ENCODE measurements around the gene PDZD7. TPM values are rescaled to one million over a fixed set of nuclear protein-coding genes. Genes with fewer than 3 reads are reported as not detected.

Gene PDZD7
- polyA plus RNA-seq, 1 experiment = 0.86 TPM

DNA sequence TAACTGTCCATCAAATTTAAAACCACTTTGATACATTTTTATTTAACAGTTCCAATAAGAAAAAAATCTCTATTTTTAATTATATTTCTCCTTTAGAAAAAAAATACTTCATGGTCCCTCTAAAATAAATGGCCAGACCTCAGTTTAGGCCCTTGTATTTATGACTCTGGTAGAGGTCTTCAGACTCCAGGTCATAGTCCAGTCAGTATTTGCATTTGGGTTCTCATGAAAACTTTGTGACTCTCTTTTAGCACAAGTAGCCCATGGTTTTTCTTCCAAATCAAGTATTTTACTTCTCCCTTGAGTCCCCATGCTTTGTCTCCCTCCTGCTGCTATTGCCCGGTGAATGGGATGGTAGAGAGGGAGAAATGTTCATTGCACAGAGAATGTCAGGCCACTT, 67.1 kb downstream of the PDZD7 start:
- CTCF ChIA-PET = interaction anchor here (0.9 to 4.2 kb wide), 2 partner anchors 10 to 51 kb away, joined by 3 to 22 read pairs; no protein-coding TSS in a partner anchor
- no peak for DNase-seq (ENCODE audit: low read depth)
- TF ChIP-seq, protein P1, sequence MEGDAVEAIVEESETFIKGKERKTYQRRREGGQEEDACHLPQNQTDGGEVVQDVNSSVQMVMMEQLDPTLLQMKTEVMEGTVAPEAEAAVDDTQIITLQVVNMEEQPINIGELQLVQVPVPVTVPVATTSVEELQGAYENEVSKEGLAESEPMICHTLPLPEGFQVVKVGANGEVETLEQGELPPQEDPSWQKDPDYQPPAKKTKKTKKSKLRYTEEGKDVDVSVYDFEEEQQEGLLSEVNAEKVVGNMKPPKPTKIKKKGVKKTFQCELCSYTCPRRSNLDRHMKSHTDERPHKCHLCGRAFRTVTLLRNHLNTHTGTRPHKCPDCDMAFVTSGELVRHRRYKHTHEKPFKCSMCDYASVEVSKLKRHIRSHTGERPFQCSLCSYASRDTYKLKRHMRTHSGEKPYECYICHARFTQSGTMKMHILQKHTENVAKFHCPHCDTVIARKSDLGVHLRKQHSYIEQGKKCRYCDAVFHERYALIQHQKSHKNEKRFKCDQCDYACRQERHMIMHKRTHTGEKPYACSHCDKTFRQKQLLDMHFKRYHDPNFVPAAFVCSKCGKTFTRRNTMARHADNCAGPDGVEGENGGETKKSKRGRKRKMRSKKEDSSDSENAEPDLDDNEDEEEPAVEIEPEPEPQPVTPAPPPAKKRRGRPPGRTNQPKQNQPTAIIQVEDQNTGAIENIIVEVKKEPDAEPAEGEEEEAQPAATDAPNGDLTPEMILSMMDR (IDR thresholded peaks at IDR 0.05; ENCODE audit: insufficient read depth, low read depth, low read length) = no peak
- no peaks in the 10 kb centered on the region for H3K27me3 ChIP-seq (ENCODE audit: control insufficient read depth, insufficient read depth, low read length)
- 0 out of 2 replicates have a peak, but pooled peaks cover 2% of the 10 kb centered on the region for H3K36me3 ChIP-seq (ENCODE audit: control insufficient read depth, insufficient read depth, low read length)
- POLR2A ChIA-PET = no interaction called here
- no peak overlapping the region for H3K4me3 ChIP-seq (ENCODE audit: low read depth, low read length)

DNA sequence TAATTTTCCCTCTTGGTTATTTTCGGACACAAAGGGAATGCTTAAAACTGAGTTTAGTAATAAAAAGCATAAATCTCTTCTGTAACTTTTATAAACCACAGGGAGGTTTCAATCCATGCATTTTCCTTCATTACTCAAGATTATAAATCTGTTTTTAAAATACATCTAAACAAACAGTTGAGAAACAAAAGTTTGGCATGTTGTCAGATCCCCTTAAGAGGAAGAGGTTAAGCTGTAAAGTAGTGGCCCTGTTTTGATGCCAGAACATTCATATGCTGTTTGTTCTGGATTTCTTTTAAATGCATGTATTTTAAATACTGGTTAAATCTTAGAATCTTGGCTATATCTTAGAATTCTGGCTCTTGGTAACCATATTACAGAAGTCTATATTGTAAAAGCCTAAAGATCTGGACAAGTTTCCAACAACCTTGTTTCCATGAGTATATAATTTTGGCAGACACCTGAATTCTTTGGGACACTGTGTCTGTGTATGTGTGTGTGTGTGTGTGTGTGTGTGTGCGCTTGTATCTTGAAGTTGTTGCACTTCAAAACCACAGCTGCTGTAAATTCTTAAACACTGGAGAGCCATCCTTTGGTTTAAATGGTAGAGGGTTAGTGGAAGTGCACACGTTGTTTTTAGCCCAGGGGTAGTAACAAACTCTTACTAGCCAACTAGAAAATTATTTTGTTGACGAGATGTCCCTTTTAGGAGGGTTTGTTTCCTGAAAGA, 68.4 kb downstream of the PDZD7 start:
- ChIA-PET CTCF (interaction anchor here (0.6 to 2.4 kb wide), 2 partner anchors 52 to 299 kb away, joined by 3 to 10 read pairs; no protein-coding TSS in a partner anchor), POLR2A (no interaction called here)
- Histone ChIP-seq H3K36me3 (ENCODE audit: control insufficient read depth, insufficient read depth, low read length) (peaks cover 5% of the 10 kb centered on the region; the same call in 1 of the 2 replicates), H3K4me3 (ENCODE audit: low read depth, low read length) (no peak overlapping the region), H3K27me3 (ENCODE audit: control insufficient read depth, insufficient read depth, low read length) (no peaks in the 10 kb centered on the region)
- TF ChIP-seq, protein P1 (IDR thresholded peaks at IDR 0.05; ENCODE audit: insufficient read depth, low read depth, low read length) = no peak
- DNase-seq (ENCODE audit: low read depth) = no peak

DNA sequence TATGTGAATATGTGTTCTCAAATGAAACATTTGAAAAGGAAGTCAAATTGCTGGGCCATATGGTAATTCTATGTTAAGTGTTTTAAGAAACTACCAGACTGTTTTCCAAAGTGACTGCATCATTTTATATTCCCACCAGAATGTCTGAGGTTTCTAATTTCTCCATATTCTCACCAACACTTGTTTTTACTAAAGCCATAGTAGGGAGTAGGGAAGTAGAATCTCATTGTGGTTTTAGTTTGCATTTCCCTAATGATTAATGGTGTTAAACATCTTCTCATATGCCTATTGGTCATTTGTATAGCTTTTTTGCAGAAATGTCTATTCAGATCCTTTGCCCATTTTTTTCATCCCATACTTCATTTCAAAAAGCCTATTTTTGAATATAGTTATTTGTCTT, 70.7 kb downstream of the PDZD7 start:
- Histone ChIP-seq H3K36me3 (ENCODE audit: control insufficient read depth, insufficient read depth, low read length) (peaks cover 4% of the 10 kb centered on the region; the same call in 1 of the 2 replicates), H3K4me3 (ENCODE audit: low read depth, low read length) (no peak overlapping the region), H3K27me3 (ENCODE audit: control insufficient read depth, insufficient read depth, low read length) (no peaks in the 10 kb centered on the region)
- CTCF ChIA-PET = no interaction called here
- no peak for DNase-seq (ENCODE audit: low read depth)
- TF ChIP-seq, protein P1 (IDR thresholded peaks at IDR 0.05; ENCODE audit: insufficient read depth, low read depth, low read length) = no peak
- POLR2A ChIA-PET = no interaction called here

Small RNA genes within 50 kb of the gene (small RNA-seq; reads per million reads assigned to genes)
- not detected for gene MIR608 (ENCODE audit: insufficient read length, low read depth, low replicate concordance)

Other genes starting within 250 kb of the PDZD7 start
- gene SLF2, start 118.2 kb downstream of the PDZD7 start, polyA plus RNA-seq (2011; rRNA removed) = 6.8 and 10.1 TPM in 2 replicates
- gene SEMA4G, start 61.6 kb downstream of the PDZD7 start, polyA plus RNA-seq (2011; rRNA removed) = 4.2 and 4.3 TPM in 2 replicates
- 77.3 and 123 TPM in 2 replicates for gene MRPL43, start 43.6 kb downstream of the PDZD7 start, polyA plus RNA-seq (2011; rRNA removed)
- 4.7 and 5.5 TPM in 2 replicates for gene TWNK, start 43.6 kb downstream of the PDZD7 start, polyA plus RNA-seq (2011; rRNA removed)
- 47.5 and 81.5 TPM in 2 replicates for gene LZTS2, start 31.3 kb downstream of the PDZD7 start, polyA plus RNA-seq (2011; rRNA removed)
- gene SFXN3, start 105 bp upstream of the PDZD7 start, polyA plus RNA-seq (2011; rRNA removed) = 100 and 125 TPM in 2 replicates
- gene KAZALD1, start 30.9 kb upstream of the PDZD7 start, polyA plus RNA-seq (2011; rRNA removed) = 21.4 and 32.4 TPM in 2 replicates
- gene TLX1, start 100.2 kb upstream of the PDZD7 start, polyA plus RNA-seq (2011; rRNA removed) = not detected in 2 replicates
- not detected in 2 replicates for gene LBX1, start 198.3 kb upstream of the PDZD7 start, polyA plus RNA-seq (2011; rRNA removed)

Data from BJ (cell line).